ENCODE measurements around the gene TENM4.

GRCh38 chr11:79329561-79329960 lies 111.3 kb downstream of the TENM4 start:
- TF ChIP-seq CTCF (IDR thresholded peaks at IDR 0.05) (no peak), POLR2A (IDR thresholded peaks at IDR 0.05) (no peak)
